ENCODE results near the gene UROC1. TPM values are rescaled to one million over a fixed set of nuclear protein-coding genes. Genes with fewer than 3 reads are reported as not detected.

The UROC1 gene
- total RNA-seq, 2 experiments from 2014 or later: not detected

DNA sequence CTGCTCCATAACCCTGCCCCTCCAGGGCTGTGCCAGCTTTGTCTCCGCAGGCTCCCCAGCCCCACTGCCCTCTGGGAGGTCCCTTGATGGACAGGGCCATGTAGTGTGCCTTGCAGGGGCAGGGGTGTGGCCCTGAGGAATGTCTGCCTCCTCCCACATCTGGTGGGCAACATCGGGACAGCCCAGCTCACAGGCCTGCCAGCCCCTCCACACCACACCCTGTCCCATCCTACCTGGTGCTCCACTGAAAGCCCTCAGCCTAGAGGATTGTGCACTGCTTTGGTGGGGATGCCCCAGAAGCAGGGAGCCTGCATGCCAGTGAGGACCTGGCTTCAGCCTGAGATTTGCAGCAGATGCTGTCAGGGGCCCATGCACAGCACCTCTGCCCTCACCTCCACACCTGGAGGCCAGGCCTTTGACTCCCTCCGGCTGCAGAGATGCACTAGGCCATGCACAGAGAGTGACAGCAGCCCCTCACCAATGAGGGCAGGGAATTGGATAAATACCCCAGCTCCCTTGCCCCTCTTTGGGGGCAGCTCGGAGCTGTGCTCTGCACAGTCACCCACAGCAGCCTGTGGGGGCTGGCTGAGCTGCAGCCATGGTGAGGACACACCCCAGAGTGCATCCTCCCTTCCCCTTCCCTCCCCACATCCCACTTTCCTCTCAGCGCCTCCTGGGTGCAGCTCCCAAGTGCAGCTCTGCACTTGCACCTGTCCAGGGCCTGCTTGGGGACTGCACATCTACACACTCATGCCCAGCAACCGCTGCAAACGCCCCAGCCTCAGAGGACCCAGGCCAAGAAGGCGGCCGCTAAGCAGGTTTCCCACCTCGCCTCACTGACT is 38.4 kb upstream of the UROC1 start:
- Histone ChIP-seq H3K36me3 (ENCODE audit: insufficient read depth, low read length) (no peaks in the 10 kb centered on the region), H3K9me3 (ENCODE audit: control insufficient read depth in 1 of 2, insufficient read depth in 1 of 2, low read length in 2 of 2) (peaks cover 0 to 7% of the 10 kb centered on the region in 2 experiments), H3K4me1 (ENCODE audit: insufficient read depth, low read length) (no peaks in the 10 kb centered on the region), H3K4me3 (ENCODE audit: low read length) (no peak overlapping the region), H3K27ac (ENCODE audit: low read depth in 1 of 2, low read length in 2 of 2) (no peak overlapping the region), H3K27me3 (ENCODE audit: control insufficient read depth in 1 of 2, insufficient read depth in 2 of 2, low read length in 2 of 2) (no peaks in the 10 kb centered on the region)
- H3K9me3 Mint-ChIP-seq: no peaks in the 10 kb centered on the region
- TF ChIP-seq, protein P1, sequence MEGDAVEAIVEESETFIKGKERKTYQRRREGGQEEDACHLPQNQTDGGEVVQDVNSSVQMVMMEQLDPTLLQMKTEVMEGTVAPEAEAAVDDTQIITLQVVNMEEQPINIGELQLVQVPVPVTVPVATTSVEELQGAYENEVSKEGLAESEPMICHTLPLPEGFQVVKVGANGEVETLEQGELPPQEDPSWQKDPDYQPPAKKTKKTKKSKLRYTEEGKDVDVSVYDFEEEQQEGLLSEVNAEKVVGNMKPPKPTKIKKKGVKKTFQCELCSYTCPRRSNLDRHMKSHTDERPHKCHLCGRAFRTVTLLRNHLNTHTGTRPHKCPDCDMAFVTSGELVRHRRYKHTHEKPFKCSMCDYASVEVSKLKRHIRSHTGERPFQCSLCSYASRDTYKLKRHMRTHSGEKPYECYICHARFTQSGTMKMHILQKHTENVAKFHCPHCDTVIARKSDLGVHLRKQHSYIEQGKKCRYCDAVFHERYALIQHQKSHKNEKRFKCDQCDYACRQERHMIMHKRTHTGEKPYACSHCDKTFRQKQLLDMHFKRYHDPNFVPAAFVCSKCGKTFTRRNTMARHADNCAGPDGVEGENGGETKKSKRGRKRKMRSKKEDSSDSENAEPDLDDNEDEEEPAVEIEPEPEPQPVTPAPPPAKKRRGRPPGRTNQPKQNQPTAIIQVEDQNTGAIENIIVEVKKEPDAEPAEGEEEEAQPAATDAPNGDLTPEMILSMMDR (IDR thresholded peaks at IDR 0.05): no peak
- no peak overlapping the region for H3K4me3 Mint-ChIP-seq
- no peaks in the 10 kb centered on the region for H3K36me3 Mint-ChIP-seq (ENCODE audit: low read depth)
- no peak overlapping the region for H3K27ac Mint-ChIP-seq
- POLR2A ChIA-PET: no interaction called here
- DNase-seq (peak in 1 of 14 experiments; percentile 20), ATAC-seq (ENCODE audit: poor library complexity) (no peak)
- no peaks in the 10 kb centered on the region for H3K4me1 Mint-ChIP-seq (ENCODE audit: low read depth)
- no peaks in the 10 kb centered on the region for H3K27me3 Mint-ChIP-seq
- intact Hi-C loops (cut with DNase I, micrococcal nuclease): no loop called here
- CTCF ChIA-PET: no interaction called here

DNA sequence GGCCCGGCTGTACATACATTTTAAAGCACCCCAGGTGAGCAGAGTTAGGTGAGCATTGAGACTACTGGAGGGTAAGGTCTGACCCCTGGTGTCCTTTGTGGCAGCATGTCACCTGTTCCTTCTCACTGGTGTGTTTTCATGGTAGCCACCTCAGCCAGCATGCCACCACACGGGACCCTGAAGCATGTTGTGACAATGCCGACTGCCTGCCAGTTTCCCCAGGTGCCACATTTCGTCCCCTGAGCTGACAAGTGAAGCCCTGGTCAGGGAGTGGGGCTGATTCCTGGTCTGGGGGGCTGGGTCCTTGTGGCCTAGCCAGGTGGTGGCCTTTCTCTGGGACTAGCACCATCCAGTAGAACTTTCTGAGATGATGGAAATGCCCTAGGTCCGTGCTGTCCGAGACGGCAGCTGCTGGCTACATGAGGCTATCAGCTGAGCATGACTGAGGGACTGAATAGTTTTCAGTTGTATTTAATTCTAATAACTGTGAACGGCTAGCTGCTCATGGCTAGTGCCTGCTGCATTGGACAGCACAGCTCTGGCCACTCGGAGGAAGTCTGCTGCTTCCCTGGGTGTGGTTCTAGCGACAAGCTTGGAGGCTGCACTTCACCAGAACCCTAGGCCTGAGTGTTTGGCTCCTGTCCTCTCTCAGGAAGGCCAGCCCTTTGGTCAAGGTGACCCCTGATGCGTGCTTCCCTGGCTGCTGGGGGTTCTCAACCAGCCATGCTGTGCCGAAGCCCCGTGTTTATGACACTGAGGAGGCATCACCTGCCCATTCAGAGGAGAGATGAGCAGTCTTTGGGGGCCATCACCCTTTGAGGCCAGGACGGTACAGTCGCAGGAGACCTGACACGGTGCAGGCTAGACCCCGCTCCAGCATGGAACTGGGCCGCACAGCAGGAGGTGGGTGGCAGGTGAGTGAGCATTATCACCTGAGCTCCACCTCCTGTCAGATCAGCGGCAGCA is 37.3 kb upstream of the UROC1 start:
- Mint-ChIP-seq H3K9me3 (no peaks in the 10 kb centered on the region), H3K4me1 (ENCODE audit: low read depth) (no peaks in the 10 kb centered on the region), H3K27ac (no peak overlapping the region), H3K4me3 (no peak overlapping the region), H3K36me3 (ENCODE audit: low read depth) (no peaks in the 10 kb centered on the region), H3K27me3 (no peaks in the 10 kb centered on the region)
- Histone ChIP-seq H3K36me3 (ENCODE audit: insufficient read depth, low read length) (no peaks in the 10 kb centered on the region), H3K4me3 (ENCODE audit: low read length) (no peak overlapping the region), H3K4me1 (ENCODE audit: insufficient read depth, low read length) (no peaks in the 10 kb centered on the region), H3K9me3 (ENCODE audit: control insufficient read depth in 1 of 2, insufficient read depth in 1 of 2, low read length in 2 of 2) (peaks cover 0 to 7% of the 10 kb centered on the region in 2 experiments), H3K27me3 (ENCODE audit: control insufficient read depth in 1 of 2, insufficient read depth in 2 of 2, low read length in 2 of 2) (no peaks in the 10 kb centered on the region), H3K27ac (ENCODE audit: low read depth in 1 of 2, low read length in 2 of 2) (no peak overlapping the region)
- ChIA-PET CTCF (interaction anchor here (0.6 kb wide), 1 partner anchor 1057 kb away, joined by 3 read pairs; no protein-coding TSS in a partner anchor), POLR2A (no interaction called here)
- TF ChIP-seq, protein P1 (IDR thresholded peaks at IDR 0.05): no peak
- peak in 2 of 14 experiments; percentile 6 to 20 for DNase-seq
- intact Hi-C loops (cut with DNase I, micrococcal nuclease): no loop called here
- no peak for ATAC-seq (ENCODE audit: poor library complexity)

DNA sequence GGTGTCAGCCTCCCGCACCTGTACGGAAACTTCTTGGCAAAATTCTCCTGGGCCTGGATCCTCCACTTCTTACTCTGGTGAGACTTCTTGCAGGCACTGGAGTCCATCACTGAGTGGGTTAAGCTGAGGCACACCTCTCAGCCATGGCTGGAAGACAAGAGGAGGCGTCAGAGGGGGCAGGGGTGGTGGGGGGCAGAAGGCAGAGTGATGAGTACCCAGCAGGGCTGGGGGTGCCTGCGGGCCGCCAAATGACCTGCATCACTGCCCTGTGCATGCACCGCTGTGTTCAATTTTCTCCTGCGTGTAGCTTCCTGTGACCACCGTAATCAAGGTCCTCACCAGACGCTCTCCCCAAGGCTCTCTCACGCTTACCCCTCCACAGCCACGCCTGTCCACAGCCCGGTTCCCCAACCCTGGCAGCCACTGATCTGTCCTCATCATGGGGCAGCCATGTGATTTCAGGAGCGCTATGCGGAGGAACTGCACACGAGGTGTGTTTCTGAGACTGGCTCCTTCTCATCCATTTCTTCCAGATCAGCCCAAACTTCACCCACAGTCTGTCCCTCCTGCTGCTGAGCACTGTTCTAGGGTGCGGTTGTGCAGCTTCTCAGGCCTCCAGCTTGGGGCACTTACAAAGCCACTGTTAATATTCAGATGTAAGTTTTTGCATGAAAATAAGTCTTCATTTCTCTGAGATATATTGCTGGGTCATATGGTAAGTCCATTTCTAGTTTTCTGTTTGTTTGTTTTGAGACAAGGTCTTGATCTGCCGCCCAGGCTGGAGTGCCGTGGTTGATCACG is 35.9 kb upstream of the UROC1 start:
- DNase-seq: peak in 1 of 14 experiments; percentile 22
- Histone ChIP-seq H3K9me3 (ENCODE audit: control insufficient read depth in 1 of 2, insufficient read depth in 1 of 2, low read length in 2 of 2) (peaks cover 0 to 7% of the 10 kb centered on the region in 2 experiments), H3K4me3 (ENCODE audit: low read length) (no peak overlapping the region), H3K36me3 (ENCODE audit: insufficient read depth, low read length) (no peaks in the 10 kb centered on the region), H3K27me3 (ENCODE audit: control insufficient read depth in 1 of 2, insufficient read depth in 2 of 2, low read length in 2 of 2) (no peaks in the 10 kb centered on the region), H3K4me1 (ENCODE audit: insufficient read depth, low read length) (no peaks in the 10 kb centered on the region), H3K27ac (ENCODE audit: low read depth in 1 of 2, low read length in 2 of 2) (no peak overlapping the region)
- Mint-ChIP-seq H3K27ac (no peak overlapping the region), H3K9me3 (no peaks in the 10 kb centered on the region), H3K4me3 (no peak overlapping the region), H3K36me3 (ENCODE audit: low read depth) (no peaks in the 10 kb centered on the region), H3K4me1 (ENCODE audit: low read depth) (no peaks in the 10 kb centered on the region), H3K27me3 (no peaks in the 10 kb centered on the region)
- ChIA-PET POLR2A (no interaction called here), CTCF (no interaction called here)
- TF ChIP-seq, protein P1 (IDR thresholded peaks at IDR 0.05): no peak
- ATAC-seq (ENCODE audit: poor library complexity): no peak
- intact Hi-C loops (cut with DNase I, micrococcal nuclease): no loop called here

Data from CD4-positive, alpha-beta T cell (primary cell).